Measurements from ENCODE around the gene PLEKHM2. TPM values are rescaled to one million over a fixed set of nuclear protein-coding genes. Genes with fewer than 3 reads are reported as not detected.

PLEKHM2 gene
- total and polyA plus RNA-seq, 3 experiments from 2014 or later, result 8.3 to 56.3 (median 55.8) TPM

DNA sequence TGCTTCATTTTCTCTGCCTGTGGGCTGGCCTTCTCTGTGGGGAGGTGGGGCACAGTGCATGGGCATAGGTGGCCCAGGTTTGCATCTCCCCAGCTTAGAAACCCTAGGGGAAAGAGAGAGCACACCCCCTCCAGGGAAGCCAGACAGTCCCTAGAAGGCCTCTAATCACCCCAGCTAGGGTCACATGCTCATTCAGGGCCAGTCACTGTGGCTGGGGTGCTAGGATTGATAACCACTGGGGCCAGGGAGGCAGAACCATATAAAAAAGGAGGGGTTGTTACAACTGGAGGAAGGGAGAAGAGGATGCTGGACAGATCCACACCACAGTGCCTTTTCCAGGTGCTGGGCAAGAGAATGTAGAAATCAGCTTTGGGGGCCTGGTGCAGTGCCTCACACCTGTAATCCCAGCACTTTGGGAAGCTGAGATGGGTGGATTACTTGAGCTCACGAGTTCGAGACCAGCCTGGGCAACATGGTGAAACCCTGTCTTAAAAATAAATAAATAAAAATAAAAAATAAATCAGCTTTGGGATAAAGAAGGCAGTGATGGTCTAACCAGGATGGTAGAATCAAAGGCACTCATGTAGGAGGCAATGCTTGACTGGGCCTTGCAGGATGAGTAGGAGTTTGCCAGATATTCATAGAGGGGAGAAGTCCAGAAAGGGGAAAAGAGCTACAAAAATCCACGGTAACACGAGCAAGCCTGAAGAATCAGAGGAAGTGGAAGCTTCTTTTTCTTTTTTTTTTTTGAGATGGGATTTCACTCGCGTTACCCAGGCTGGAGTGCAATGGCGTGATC, 94.0 kb downstream of the PLEKHM2 start:
- POLR2A ChIA-PET, result no interaction called here
- DNase-seq, result peak in 1 of 5 donors; percentile 35

More for the DNA sequence above, 94.0 kb downstream of the PLEKHM2 start:
- Histone ChIP-seq H3K36me3 (ENCODE audit: insufficient read depth, low read length) (no peaks in the 10 kb centered on the region), H3K27ac (ENCODE audit: low read depth, low read length) (no peak overlapping the region), H3K9me3 (ENCODE audit: low read length) (no peaks in the 10 kb centered on the region), H3K27me3 (ENCODE audit: insufficient read depth, low read length, poor library complexity, severe bottlenecking) (no peaks in the 10 kb centered on the region), H3K4me1 (ENCODE audit: insufficient read depth, low read length) (no peaks in the 10 kb centered on the region), H3K4me3 (ENCODE audit: low read length) (no peak overlapping the region)
- Mint-ChIP-seq H3K27me3 (peaks cover 0 to 4% of the 10 kb centered on the region in 2 donors), H3K36me3 (no peaks in the 10 kb centered on the region), H3K9me3 (peaks cover 0 to 4% (median 0%) of the 10 kb centered on the region in 5 donors), H3K27ac (peak overlapping the region in 1 of 8 donors; percentile 29), H3K4me3 (no peak overlapping the region), H3K4me1 (no peaks in the 10 kb centered on the region)
- CTCF ChIA-PET, result interaction anchor here (1.1 to 2.0 kb wide), 2 partner anchors 14 to 377 kb away, joined by 3 to 7 read pairs; no protein-coding TSS in a partner anchor

Other genes with a start within 250 kb of the PLEKHM2 start
- gene CTRC, start 245.9 kb upstream of the PLEKHM2 start, total RNA-seq, result not detected
- gene CTRC, start 245.9 kb upstream of the PLEKHM2 start, polyA plus RNA-seq, result not detected
- gene CELA2A, start 227.6 kb upstream of the PLEKHM2 start, total RNA-seq, result not detected
- gene CELA2A, start 227.6 kb upstream of the PLEKHM2 start, polyA plus RNA-seq, result not detected
- gene CELA2B, start 208.2 kb upstream of the PLEKHM2 start, total RNA-seq, result not detected
- gene CELA2B, start 208.2 kb upstream of the PLEKHM2 start, polyA plus RNA-seq, result not detected
- 1 to 10 TPM; 9.2 to 9.6 TPM for gene CASP9, start 160.1 kb upstream of the PLEKHM2 start, total RNA-seq
- gene CASP9, start 160.1 kb upstream of the PLEKHM2 start, polyA plus RNA-seq, result 9.8 TPM
- gene DNAJC16, start 157.5 kb upstream of the PLEKHM2 start, total RNA-seq, result 10 to 100 TPM; 19.4 to 22.0 TPM
- gene DNAJC16, start 157.5 kb upstream of the PLEKHM2 start, polyA plus RNA-seq, result 9.1 TPM
- gene AGMAT, start 99.3 kb upstream of the PLEKHM2 start, total RNA-seq, result 10 to 100 TPM; 18.5 to 19.7 TPM
- 6.2 TPM for gene AGMAT, start 99.3 kb upstream of the PLEKHM2 start, polyA plus RNA-seq
- 10 to 100 TPM; 47.8 to 50.4 TPM for gene DDI2, start 66.9 kb upstream of the PLEKHM2 start, total RNA-seq
- gene DDI2, start 66.9 kb upstream of the PLEKHM2 start, polyA plus RNA-seq, result 6.1 TPM
- gene SLC25A34, start 51.9 kb downstream of the PLEKHM2 start, total RNA-seq, result under 1 TPM; 0.93 to 0.94 TPM
- gene SLC25A34, start 51.9 kb downstream of the PLEKHM2 start, polyA plus RNA-seq, result 0.15 TPM
- gene TMEM82, start 58.2 kb downstream of the PLEKHM2 start, total RNA-seq, result not detected
- gene TMEM82, start 58.2 kb downstream of the PLEKHM2 start, polyA plus RNA-seq, result not detected
- gene FBLIM1, start 74.5 kb downstream of the PLEKHM2 start, total RNA-seq, result not detected
- gene FBLIM1, start 74.5 kb downstream of the PLEKHM2 start, polyA plus RNA-seq, result not detected
- gene UQCRHL, start 123.3 kb downstream of the PLEKHM2 start, total RNA-seq, result 1 to 10 TPM; 1.7 to 2.0 TPM
- gene UQCRHL, start 123.3 kb downstream of the PLEKHM2 start, polyA plus RNA-seq, result 0.95 TPM
- gene SPEN, start 163.4 kb downstream of the PLEKHM2 start, total RNA-seq, result 10 to 100 TPM; 63.1 to 66.3 TPM
- 35.6 TPM for gene SPEN, start 163.4 kb downstream of the PLEKHM2 start, polyA plus RNA-seq